HL-60/S4 treated with phorbol 12-myristate 13-acetate at 8.2 ng/mL for 4 days and 3 days (cell line): ENCODE measurements around the gene IL17D.
"Not testable (repeated sequence)": the region's sequence is repeated elsewhere in the genome, so short reads cannot be mapped to it uniquely, and the experiment has no call there.

Source experiments
- in situ Hi-C: fragments of 300-500 bp; cut with MboI; formaldehyde crosslinking; loops from 2 replicates; pipeline ENCODE4 v1.15.0; 2022; ENCODE audit warnings: low sequenced_read_pairs

The IL17D gene

GRCh38 chr13:20702915-20703779 is at the start of gene IL17D:
TSS of gene IL17D (plus strand) at chr13:20703699. CDS start at chr13:20704002, 303 bp downstream.
- in situ Hi-C loops: loop anchor here (25.0 kb wide), 1 partner anchor 191 kb away; no protein-coding TSS in a partner anchor

- in situ Hi-C loops: no loop called here
These were observed 49.3 kb upstream of the IL17D start for GRCh38 chr13:20654156-20654555.

GRCh38 chr13:20658451-20659040 is 45.0 kb upstream of the IL17D start:
- in situ Hi-C loops: no loop called here

GRCh38 chr13:20664351-20664750 is 39.1 kb upstream of the IL17D start:
- in situ Hi-C loops: no loop called here

- in situ Hi-C loops: no loop called here
These were observed 36.6 kb upstream of the IL17D start for GRCh38 chr13:20666948-20667347.

GRCh38 chr13:20667857-20668437 is 35.6 kb upstream of the IL17D start:
- in situ Hi-C loops: no loop called here

- in situ Hi-C loops: no loop called here
These were observed 34.3 kb upstream of the IL17D start for GRCh38 chr13:20669162-20669561.

GRCh38 chr13:20671789-20672188 is 31.7 kb upstream of the IL17D start:
- in situ Hi-C loops: no loop called here

GRCh38 chr13:20672772-20673171 is 30.7 kb upstream of the IL17D start:
- in situ Hi-C loops: no loop called here

- in situ Hi-C loops: no loop called here
These were observed 29.8 kb upstream of the IL17D start for GRCh38 chr13:20673715-20674114.

- in situ Hi-C loops: no loop called here
These were observed 27.3 kb upstream of the IL17D start for GRCh38 chr13:20676213-20676612.

- in situ Hi-C loops: not testable (repeated sequence)
These were observed 24.9 kb upstream of the IL17D start for GRCh38 chr13:20678606-20679005.

GRCh38 chr13:20679879-20680278 is 23.6 kb upstream of the IL17D start:
- in situ Hi-C loops: no loop called here

- in situ Hi-C loops: no loop called here
These were observed 23.0 kb upstream of the IL17D start for GRCh38 chr13:20680416-20681080.

GRCh38 chr13:20681481-20681880 is 22.0 kb upstream of the IL17D start:
- in situ Hi-C loops: not testable (repeated sequence)

GRCh38 chr13:20682061-20682460 is 21.4 kb upstream of the IL17D start:
- in situ Hi-C loops: no loop called here

GRCh38 chr13:20684041-20684440 is 19.5 kb upstream of the IL17D start:
- in situ Hi-C loops: no loop called here

- in situ Hi-C loops: no loop called here
These were observed 19.0 kb upstream of the IL17D start for GRCh38 chr13:20684546-20684945.

GRCh38 chr13:20685092-20685491 is 18.4 kb upstream of the IL17D start:
- in situ Hi-C loops: no loop called here

- in situ Hi-C loops: no loop called here
These were observed 17.3 kb upstream of the IL17D start for GRCh38 chr13:20686167-20686566.

- in situ Hi-C loops: no loop called here
These were observed 16.5 kb upstream of the IL17D start for GRCh38 chr13:20686863-20687579.
